ENCODE results near the gene NXT1. TPM values are rescaled to one million over a fixed set of nuclear protein-coding genes. Genes with fewer than 3 reads are reported as not detected.

The NXT1 gene
- total RNA-seq, 1 experiment from 2014 or later = 46.7 TPM

DNA sequence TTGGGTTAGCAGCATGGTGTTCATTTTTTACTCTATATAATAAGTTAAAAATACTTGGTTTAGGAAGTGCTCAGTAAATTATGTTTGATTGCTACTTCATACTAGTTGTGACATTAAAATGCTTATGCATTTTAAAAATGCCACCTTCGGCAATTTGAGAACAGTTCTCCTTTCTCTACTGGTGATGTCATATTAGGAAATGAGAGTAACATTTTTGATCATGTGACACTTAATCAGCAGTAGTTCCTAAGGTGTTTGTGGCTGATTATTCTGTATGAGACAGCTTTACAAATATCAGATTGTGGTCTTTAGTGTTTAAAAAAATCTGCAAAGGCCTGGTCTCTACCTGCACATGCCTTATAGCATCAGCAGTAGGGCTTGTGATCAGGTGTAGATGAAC lies 15.8 kb downstream of the NXT1 start:
- no peak overlapping the region for H3K4me3 ChIP-seq
- no peaks in the 10 kb centered on the region for H3K9me3 ChIP-seq
- no peaks in the 10 kb centered on the region for H3K27me3 ChIP-seq
- no peak for DNase-seq
- H3K36me3 ChIP-seq = peaks cover 45% of the 10 kb centered on the region

DNA sequence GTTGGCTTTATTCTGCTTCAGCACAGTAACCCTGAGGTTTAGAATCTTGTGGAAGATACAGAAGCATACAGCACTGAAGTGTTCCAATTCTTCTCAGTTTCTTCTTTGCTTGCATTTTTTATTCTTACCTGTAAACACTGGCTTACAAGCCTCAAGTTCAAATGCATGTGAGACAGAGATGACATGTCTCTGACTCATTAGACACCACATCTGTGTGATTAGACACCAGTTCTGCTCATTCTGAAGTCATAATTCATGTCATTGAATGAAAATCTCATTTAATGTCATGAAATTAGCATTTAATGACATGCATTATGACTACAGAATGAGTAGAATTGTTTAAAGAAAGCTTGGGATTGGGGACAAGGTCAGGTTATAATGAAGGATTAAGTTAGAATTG lies 17.2 kb downstream of the NXT1 start:
- Histone ChIP-seq H3K27me3 (no peaks in the 10 kb centered on the region), H3K9me3 (no peaks in the 10 kb centered on the region), H3K4me3 (no peak overlapping the region), H3K36me3 (peaks cover 51% of the 10 kb centered on the region)
- DNase-seq = no peak

DNA sequence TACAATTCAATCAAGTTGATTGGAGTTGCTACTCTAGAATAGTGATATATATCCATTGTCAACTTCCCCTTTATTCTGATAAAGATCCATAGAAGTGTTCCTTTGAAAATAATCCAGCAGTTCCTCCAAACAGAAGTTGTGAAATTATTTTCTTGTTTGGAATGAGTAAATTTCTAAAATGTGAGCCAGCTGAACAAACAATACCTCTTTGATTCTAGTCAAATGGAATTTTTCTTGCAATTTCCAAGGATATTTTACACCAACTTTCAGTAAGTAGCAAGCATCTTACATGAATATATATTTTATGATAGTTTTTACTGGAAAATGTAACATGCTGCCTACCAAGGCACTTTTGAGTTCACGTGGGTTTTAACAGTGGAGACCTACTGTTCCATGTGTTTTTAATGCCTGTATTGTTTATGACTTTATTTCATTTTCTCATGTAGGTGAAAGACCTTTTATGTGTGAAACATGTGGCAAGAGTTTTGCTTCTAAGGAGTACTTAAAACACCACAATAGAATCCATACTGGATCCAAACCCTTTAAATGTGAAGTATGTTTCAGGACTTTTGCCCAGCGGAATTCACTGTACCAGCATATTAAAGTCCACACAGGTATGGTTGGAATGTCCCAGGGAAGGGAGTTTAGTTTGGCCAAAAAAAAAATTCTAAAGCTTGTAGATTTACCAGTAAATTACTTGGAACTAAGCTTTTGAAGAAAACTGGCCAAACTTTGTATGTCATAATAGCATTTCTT lies 17.9 kb downstream of the NXT1 start:
- H3K27me3 ChIP-seq = no peaks in the 10 kb centered on the region
- H3K36me3 ChIP-seq = peaks cover 51% of the 10 kb centered on the region
- no peak overlapping the region for H3K4me3 ChIP-seq
- DNase-seq = no peak
- no peaks in the 10 kb centered on the region for H3K9me3 ChIP-seq

DNA sequence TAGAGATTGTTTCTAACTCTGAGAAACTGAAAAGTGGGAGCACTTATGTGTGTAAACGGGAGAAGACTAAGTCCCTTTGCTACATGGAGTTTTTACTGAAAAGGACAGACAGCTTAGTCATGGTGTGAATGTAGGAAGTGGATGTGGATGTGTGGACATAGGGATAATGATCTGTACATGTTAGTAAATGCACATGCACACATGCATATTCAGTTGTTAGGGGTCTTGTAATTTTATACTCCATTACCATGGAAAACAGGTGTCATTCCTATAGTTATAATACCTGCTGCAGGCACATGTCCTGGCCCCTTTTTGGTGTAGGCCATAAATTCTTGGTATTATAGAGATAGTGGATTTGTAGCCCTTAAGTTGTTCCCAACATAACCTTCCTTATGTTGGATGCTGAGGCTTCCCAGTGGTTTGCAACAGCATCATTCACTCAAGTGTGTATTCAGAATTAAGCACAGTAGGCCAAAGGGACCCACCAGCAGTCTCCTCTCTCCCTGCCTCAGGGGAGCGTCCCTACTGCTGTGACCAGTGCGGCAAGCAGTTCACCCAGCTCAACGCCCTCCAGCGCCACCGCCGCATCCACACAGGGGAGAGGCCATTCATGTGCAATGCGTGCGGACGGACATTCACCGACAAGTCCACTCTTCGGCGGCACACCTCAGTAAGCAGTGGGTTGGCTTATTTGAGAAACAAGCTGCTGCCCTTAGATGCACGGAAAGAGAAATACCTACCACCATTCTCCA lies 18.7 kb downstream of the NXT1 start:
- no peak for DNase-seq
- H3K36me3 ChIP-seq = peaks cover 51% of the 10 kb centered on the region

DNA sequence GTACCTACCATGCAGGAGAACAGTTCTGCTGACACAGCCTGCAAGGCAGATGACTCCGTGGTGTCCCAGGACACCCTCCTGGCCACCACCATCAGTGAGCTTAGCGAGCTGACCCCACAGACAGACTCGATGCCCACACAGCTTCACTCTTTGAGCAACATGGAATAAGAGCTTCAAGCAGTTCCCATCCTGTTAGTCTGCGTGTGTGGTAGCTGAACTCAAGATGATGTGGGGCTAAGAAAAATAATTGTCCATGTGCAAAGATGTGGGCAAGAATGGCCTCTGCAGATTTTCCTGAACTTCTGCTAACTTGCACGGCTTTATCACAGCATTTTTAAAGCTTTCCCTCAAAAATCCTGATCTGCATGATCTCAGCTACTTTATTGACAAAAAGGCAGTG lies 19.7 kb downstream of the NXT1 start:
- Histone ChIP-seq H3K27me3 (no peaks in the 10 kb centered on the region), H3K36me3 (peaks cover 51% of the 10 kb centered on the region), H3K4me3 (no peak overlapping the region), H3K9me3 (no peaks in the 10 kb centered on the region)
- DNase-seq = no peak

More for the DNA sequence above, 18.7 kb downstream of the NXT1 start:
- H3K27me3 ChIP-seq = no peaks in the 10 kb centered on the region
- no peak overlapping the region for H3K4me3 ChIP-seq
- no peaks in the 10 kb centered on the region for H3K9me3 ChIP-seq

DNA sequence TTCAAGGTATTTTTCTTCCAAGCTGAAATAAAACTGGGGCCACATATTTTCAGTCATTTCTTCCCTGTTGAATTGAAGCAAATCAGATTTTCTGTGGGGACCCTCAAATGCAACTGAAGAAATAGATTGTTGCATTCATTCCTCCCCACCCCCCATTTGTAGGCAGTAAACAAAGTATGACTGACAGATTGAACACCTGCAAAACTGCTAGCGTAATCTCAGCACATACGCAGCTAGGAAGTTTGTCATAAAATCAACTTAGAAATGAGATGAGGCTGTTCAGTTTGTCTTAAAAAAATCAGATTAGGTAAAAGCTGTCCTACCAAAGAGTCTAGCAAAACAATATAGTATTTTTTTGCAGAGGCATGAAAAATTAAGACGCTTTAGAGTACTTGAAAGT lies 20.3 kb downstream of the NXT1 start:
- no peaks in the 10 kb centered on the region for H3K9me3 ChIP-seq
- H3K4me3 ChIP-seq = no peak overlapping the region
- peaks cover 47% of the 10 kb centered on the region for H3K36me3 ChIP-seq
- no peak for DNase-seq
- H3K27me3 ChIP-seq = no peaks in the 10 kb centered on the region

DNA sequence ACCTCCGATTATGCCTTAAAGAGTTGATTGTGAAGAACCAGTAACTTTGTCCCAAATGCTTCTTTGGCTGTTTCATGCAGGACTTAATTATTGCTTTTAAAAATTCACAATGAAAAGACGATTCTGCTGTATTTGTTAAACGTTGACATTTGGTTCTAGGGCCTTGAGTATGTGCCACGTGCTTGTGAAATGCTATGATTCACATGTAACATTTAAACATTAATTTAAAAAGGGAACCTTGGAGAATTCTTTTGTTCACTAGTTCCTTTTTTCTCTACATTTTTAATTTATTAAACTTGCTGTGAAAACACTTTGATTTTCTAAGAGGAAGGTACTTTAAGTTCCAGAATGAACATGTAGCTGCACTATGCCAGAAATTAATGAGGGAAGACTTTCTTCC lies 20.9 kb downstream of the NXT1 start:
- Histone ChIP-seq H3K4me3 (no peak overlapping the region), H3K36me3 (peaks cover 42% of the 10 kb centered on the region), H3K27me3 (no peaks in the 10 kb centered on the region), H3K9me3 (no peaks in the 10 kb centered on the region)
- no peak for DNase-seq

DNA sequence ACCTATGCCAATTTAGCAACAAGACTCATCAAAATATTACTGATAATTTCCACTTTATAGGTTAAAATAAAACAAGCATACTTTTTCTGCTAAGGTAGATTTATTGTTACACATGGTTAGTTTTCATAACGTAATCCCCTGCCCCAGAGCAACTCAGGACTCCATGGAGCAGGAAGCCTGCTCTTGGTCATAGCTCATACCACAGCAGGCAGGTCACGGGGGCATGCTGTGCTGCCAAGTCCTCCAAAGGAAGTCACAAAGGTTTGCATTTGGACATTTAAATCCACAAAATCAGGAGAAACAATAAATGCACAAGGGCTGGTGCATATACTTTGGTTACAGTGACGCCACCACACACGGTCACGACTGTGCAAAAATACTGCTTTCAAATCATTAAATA lies 23.9 kb downstream of the NXT1 start:
- DNase-seq = no peak
- H3K4me3 ChIP-seq = no peak overlapping the region
- H3K9me3 ChIP-seq = no peaks in the 10 kb centered on the region
- peaks cover 25% of the 10 kb centered on the region for H3K36me3 ChIP-seq
- no peaks in the 10 kb centered on the region for H3K27me3 ChIP-seq

DNA sequence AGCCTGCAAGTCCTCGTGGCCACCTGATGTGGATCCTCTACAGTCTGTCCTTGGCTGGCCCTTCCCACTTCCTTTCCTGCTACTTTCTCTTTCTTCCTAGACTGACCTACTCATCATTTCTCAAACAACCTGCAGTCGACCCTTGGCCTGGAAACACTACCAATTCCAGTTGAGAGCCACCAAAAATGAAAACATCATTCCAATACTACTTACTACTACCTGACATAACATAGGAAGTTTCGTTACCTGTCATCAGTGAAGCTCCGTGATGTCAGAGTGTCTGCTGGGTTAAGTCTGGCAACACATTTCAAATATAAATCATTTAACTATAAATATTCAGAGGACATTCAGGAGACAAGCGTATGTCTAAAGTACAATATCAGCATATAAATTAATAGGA lies 25.2 kb downstream of the NXT1 start:
- Histone ChIP-seq H3K27me3 (no peaks in the 10 kb centered on the region), H3K4me3 (no peak overlapping the region), H3K36me3 (peaks cover 13% of the 10 kb centered on the region), H3K9me3 (no peaks in the 10 kb centered on the region)
- DNase-seq = no peak

DNA sequence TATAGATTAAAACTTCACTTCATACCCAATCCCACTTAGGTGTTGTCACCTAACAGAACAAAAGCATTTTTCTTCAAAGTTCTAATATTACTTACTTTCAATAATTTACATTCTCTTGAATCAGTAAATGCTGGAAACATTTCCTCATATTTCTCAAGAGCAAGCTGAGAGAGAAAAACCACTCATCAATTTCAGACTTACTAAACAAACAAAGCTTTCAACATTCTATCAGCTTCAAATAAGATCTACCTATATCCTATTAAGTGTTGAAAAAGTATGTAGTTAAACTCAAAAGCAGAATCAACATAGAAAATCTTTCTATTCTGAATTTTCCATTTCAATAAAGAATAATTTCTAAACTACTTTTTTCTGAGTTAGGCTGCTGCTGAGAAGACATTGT lies 29.2 kb downstream of the NXT1 start:
- H3K27me3 ChIP-seq = no peaks in the 10 kb centered on the region
- H3K9me3 ChIP-seq = peaks cover 6% of the 10 kb centered on the region; the same call in 1 of the 2 replicates
- H3K4me3 ChIP-seq = no peak overlapping the region
- peaks cover 7% of the 10 kb centered on the region for H3K36me3 ChIP-seq
- DNase-seq = no peak

DNA sequence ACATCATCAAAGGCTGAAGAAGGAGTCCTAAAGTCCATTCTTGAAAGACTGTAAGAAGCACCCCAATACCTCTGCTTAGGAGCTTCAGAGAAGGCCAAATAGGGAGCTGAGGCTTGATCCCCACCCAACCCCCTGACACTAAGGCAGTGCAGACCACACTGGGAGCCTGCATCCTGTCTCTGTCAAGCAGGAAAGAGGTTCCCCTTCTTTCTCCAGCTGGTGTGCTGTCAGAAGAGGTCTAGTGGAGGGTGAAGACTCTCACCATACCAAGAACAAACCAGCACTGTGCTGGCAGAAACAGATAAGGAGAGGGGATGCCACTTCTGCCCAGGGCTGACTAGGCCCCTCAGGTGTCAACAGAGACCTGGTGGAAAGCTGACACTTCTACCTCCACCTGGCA lies 31.3 kb downstream of the NXT1 start:
- peaks cover 6% of the 10 kb centered on the region; the same call in 1 of the 2 replicates for H3K9me3 ChIP-seq
- no peaks in the 10 kb centered on the region for H3K27me3 ChIP-seq
- no peak for DNase-seq
- peaks cover 4% of the 10 kb centered on the region for H3K36me3 ChIP-seq
- H3K4me3 ChIP-seq = no peak overlapping the region

DNA sequence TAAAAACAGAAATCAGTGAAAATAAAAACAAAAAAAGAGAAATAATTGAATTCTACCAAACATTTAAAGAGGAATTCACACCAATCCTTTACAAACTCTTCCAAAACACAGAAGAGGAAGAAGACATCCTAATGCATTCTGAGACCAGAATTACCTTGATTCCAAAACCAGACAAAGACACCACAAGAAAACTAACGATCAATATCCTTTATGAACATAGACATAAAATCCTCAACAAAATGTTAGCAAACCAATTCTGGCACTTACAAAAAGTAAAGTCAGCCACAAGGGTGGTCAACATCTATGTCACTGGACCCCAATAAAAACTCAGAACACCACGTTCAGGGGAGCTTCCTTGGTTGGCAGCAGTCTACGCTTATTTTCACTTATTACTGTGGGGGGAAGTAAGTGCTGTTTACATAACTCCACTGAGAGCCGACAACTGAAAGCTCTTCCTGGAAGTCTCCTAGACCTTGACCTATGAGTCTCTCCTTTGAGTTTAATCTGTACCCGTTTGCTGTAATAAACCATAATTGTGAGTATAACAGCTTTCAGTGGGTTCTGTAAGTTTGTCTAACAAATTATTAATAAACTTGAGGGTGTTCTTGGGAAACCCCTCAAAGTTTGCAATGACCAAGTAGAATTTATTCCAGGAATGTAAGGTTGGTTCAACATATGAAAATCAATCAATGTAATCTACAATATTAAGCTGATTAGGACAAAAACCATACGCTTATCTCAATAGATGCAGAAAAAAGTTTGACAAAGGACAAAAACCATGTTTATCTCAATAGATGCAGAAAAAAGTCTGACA lies 35.9 kb downstream of the NXT1 start:
- peaks cover 6% of the 10 kb centered on the region; the same call in 1 of the 2 replicates for H3K9me3 ChIP-seq
- peaks cover 4% of the 10 kb centered on the region for H3K36me3 ChIP-seq
- no peak for DNase-seq
- H3K27me3 ChIP-seq = no peaks in the 10 kb centered on the region
- H3K4me3 ChIP-seq = no peak overlapping the region

DNA sequence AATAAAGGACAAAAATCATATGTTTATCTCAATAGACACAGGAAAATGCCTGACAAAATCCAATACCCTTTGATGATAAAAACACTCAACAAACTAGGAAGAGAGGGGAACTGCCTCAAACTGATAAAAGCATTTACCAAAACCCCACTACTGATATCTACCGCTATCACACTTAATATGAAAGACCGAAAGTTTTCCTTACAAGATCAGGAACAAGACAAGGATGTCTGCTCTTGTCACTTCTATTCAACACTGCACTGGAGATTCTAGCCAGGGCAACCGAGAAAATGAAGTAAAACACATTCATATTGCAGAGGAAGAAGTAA lies 36.5 kb downstream of the NXT1 start:
- peaks cover 6% of the 10 kb centered on the region; the same call in 1 of the 2 replicates for H3K9me3 ChIP-seq

DNA sequence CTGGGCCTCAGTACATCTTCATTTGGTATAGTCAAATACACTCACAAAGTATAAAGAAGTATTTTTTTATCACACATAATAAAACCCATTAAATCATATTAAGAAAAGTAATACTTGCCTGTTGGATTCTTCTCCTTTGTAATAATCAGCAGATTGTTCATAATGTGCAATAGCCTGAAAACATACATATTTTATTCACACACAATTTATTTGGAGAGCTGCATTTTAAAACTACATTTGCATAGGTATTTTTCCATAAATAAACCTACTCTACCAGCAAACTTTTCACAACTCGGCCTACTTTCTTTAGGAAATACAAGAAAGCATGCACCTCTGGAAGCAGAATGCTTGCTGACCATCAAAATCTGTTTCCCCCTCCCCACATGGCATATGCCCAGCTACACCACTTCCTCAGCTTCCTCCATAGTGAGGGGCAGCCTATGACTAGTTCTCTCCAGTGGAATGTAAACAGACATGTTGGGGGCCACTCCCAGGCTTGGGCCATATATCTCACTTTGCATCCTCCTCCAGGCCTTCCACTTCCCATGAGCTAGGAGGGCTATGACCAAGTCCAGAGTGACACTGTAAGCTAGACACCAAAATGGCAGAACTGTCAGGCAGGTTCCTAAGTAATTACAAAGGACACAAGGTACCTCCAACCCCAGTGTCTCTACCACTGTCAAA lies 39.6 kb downstream of the NXT1 start:
- H3K9me3 ChIP-seq = no peaks in the 10 kb centered on the region
- no peaks in the 10 kb centered on the region; the same call in 1 of the 2 replicates for H3K36me3 ChIP-seq
- H3K27me3 ChIP-seq = no peaks in the 10 kb centered on the region
- DNase-seq = no peak
- H3K4me3 ChIP-seq = no peak overlapping the region

More for the DNA sequence above, 36.5 kb downstream of the NXT1 start:
- no peak for DNase-seq
- H3K4me3 ChIP-seq = no peak overlapping the region
- no peaks in the 10 kb centered on the region for H3K27me3 ChIP-seq
- H3K36me3 ChIP-seq = peaks cover 4% of the 10 kb centered on the region

DNA sequence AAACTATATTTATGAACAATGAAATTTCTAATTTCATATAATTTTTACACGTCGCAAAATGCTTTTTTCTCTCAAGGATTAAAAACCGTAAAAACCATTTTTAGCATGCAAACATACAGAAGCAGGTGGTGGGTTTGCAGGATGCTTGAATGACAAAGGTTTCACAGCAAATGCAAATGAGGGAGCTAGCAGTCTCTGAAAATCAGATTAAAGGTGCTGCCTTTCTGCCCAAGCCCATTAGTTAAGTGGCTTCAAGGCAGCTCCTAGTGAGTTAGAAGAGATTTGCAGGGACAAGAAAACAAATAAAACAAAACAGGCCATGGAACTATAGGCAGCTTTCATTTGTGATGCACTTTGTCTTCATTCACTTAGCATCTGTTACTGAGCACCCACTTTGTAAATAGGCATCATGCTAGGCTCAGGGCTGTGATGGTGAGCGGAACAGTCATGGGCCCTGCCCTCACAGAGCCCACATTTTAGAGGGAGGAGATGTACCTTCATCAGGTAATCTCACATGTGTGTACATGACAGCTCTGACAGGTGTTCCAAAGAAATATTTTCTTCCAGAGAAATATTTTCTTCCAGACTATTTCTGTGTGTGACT lies 41.2 kb downstream of the NXT1 start:
- no peaks in the 10 kb centered on the region; the same call in 1 of the 2 replicates for H3K36me3 ChIP-seq
- no peak for DNase-seq
- H3K4me3 ChIP-seq = no peak overlapping the region
- H3K27me3 ChIP-seq = no peaks in the 10 kb centered on the region
- H3K9me3 ChIP-seq = no peaks in the 10 kb centered on the region

DNA sequence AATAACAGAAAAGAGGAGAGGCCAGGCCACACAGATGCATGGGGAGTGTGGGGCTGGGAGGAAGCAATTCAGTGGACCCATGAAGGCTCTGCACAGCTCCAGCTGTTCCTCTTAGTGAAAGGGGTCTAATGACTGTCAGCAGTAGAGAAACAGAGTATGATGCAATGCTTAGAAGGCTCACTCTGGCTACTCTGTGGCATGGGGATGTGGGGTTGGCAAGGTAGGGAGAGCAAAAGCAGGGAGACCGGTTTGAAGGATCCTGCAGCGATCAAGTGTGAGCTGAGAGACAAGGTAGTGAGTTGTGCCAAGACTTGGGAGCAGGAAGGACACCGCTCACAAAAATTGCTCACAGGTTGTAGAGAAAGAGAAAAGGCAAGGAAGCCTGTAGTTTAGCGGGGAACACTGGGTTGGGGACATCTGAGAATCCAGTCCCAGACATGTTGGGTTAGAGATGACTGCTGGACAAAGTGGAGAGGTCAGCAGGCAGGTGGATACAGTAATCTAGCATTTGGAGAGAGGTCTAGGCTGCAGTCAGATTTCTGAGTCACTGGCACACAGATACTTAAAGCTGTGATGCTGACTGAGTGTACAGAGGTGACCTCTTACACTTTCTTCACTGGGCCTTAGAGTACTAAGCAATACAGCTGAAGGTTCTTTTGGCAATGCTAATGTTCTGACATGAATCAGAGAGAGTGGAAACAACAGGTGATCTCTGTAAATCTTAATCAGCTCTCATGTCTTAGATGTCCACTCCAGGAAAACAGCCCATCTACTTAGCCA lies 43.6 kb downstream of the NXT1 start:
- H3K36me3 ChIP-seq = no peaks in the 10 kb centered on the region; the same call in 1 of the 2 replicates
- no peaks in the 10 kb centered on the region for H3K27me3 ChIP-seq
- no peaks in the 10 kb centered on the region for H3K9me3 ChIP-seq
- DNase-seq = no peak
- H3K4me3 ChIP-seq = no peak overlapping the region
